SK-N-SH treated with all-trans-retinoic acid at 6 μM for 48 hours (cell line): ENCODE data around the gene GPSM1.

Source experiments
- ATAC-seq: fragments of 200-7000 bp; cut with Tn5 transposase; 3 replicates; pipeline ENCODE4 v1.9.1; 2020; ENCODE audit warnings: mild to moderate bottlenecking, moderate library complexity
- ARNTL ChIP-seq: fragments of 450-650 bp; formaldehyde crosslinking; IDR thresholded peaks from 2 replicates; pipeline ENCODE4 v1.5.0; 2020; ENCODE audit warnings: low read depth, mild to moderate bottlenecking, moderate library complexity, borderline replicate concordance
- BACH2 ChIP-seq: fragments of 250-450 bp; sonication (Bioruptor Pico); IDR thresholded peaks from 2 replicates; pipeline ENCODE4 v1.9.0; 2021; ENCODE audit warnings: mild to moderate bottlenecking, borderline replicate concordance
- CSDC2 ChIP-seq: fragments of 250-450 bp; sonication (Bioruptor Pico); IDR thresholded peaks from 2 replicates; pipeline ENCODE4 v1.5.0; 2020; ENCODE audit warnings: mild to moderate bottlenecking, moderate library complexity
- ESRRG ChIP-seq: fragments of 250-450 bp; sonication (Bioruptor Pico); IDR thresholded peaks from 2 replicates; pipeline ENCODE4 v1.6.1; 2021; ENCODE audit warnings: mild to moderate bottlenecking
- GLIS3 ChIP-seq: fragments of 250-450 bp; sonication (Bioruptor Pico); IDR thresholded peaks from 2 replicates; pipeline ENCODE4 v1.5.0; 2020; ENCODE audit warnings: mild to moderate bottlenecking, moderate library complexity
- ISL1 ChIP-seq: fragments of 250-450 bp; sonication (Bioruptor Pico); IDR thresholded peaks from 2 replicates; pipeline ENCODE4 v2.1.2; 2022; ENCODE audit warnings: mild to moderate bottlenecking, moderate library complexity
- OSR1 ChIP-seq: fragments of 250-450 bp; sonication (Bioruptor Pico); IDR thresholded peaks from 2 replicates; pipeline ENCODE4 v1.8.0; 2022; ENCODE audit warnings: moderate library complexity, mild to moderate bottlenecking, inconsistent platforms
- PPARA ChIP-seq: fragments of 250-450 bp; sonication (Bioruptor Pico); IDR thresholded peaks from 2 replicates; pipeline ENCODE4 v1.5.0; 2020; ENCODE audit warnings: mild to moderate bottlenecking, borderline replicate concordance
- RARB ChIP-seq: fragments of 250-450 bp; sonication (Bioruptor Pico); IDR thresholded peaks from 2 replicates; pipeline ENCODE4 v1.8.0; 2021; ENCODE audit warnings: mild to moderate bottlenecking, moderate library complexity
- SNAI2 ChIP-seq: fragments of 250-450 bp; sonication (Bioruptor Pico); IDR thresholded peaks from 2 replicates; pipeline ENCODE4 v1.5.0; 2020; ENCODE audit warnings: mild to moderate bottlenecking, moderate library complexity
- TCF4 ChIP-seq: fragments of 250-450 bp; sonication (Bioruptor Pico); IDR thresholded peaks from 2 replicates; pipeline ENCODE4 v1.8.0; 2021; ENCODE audit warnings: mild to moderate bottlenecking, moderate library complexity, borderline replicate concordance
- TOX ChIP-seq: fragments of 250-450 bp; sonication (Bioruptor Pico); IDR thresholded peaks from 2 replicates; pipeline ENCODE4 v1.8.0; 2021; ENCODE audit warnings: mild to moderate bottlenecking, moderate library complexity, borderline replicate concordance
- ZC3H10 ChIP-seq: fragments of 250-450 bp; sonication (Bioruptor Pico); IDR thresholded peaks from 2 replicates; pipeline ENCODE4 v1.5.1; 2021; ENCODE audit warnings: mild to moderate bottlenecking, moderate library complexity
- ZFP3 ChIP-seq: fragments of 250-450 bp; sonication (Bioruptor Pico); IDR thresholded peaks from 2 replicates; pipeline ENCODE4 v1.5.0; 2020; ENCODE audit warnings: mild to moderate bottlenecking, moderate library complexity
- ZFP30 ChIP-seq: fragments of 450-650 bp; formaldehyde crosslinking; IDR thresholded peaks from 2 replicates; pipeline ENCODE4 v1.5.0; 2022; ENCODE audit warnings: mild to moderate bottlenecking, moderate library complexity
- ZNF565 ChIP-seq: fragments of 450-650 bp; formaldehyde crosslinking; conservative IDR thresholded peaks from 2 replicates; pipeline ENCODE4 v1.5.0; 2020; ENCODE audit warnings: low read depth, mild to moderate bottlenecking, moderate library complexity
- ZNF70 ChIP-seq: fragments of 450-650 bp; formaldehyde crosslinking; IDR thresholded peaks from 2 replicates; pipeline ENCODE4 v1.5.0; 2020; ENCODE audit warnings: mild to moderate bottlenecking, moderate library complexity
- ZNF8 ChIP-seq: fragments of 450-650 bp; formaldehyde crosslinking; IDR thresholded peaks from 2 replicates; pipeline ENCODE4 v1.5.0; 2020; ENCODE audit warnings: mild to moderate bottlenecking, moderate library complexity
- TF ChIP-seq, protein P1 (sequence below): fragments of 250-450 bp; sonication (Bioruptor Pico); IDR thresholded peaks from 2 replicates; pipeline ENCODE4 v1.8.0; 2021; ENCODE audit warnings: low read depth, mild to moderate bottlenecking, moderate library complexity, borderline replicate concordance
- TF ChIP-seq, protein P2 (sequence below): fragments of 250-450 bp; sonication (Bioruptor Pico); IDR thresholded peaks from 2 replicates; pipeline ENCODE4 v1.5.0; 2020; ENCODE audit warnings: mild to moderate bottlenecking, moderate library complexity
- TF ChIP-seq, protein P3 (sequence below): fragments of 250-450 bp; sonication (Bioruptor Pico); IDR thresholded peaks from 2 replicates; pipeline ENCODE4 v1.5.1; 2020; ENCODE audit warnings: low read depth, mild to moderate bottlenecking, moderate library complexity
- TF ChIP-seq, protein P4 (sequence below): fragments of 250-450 bp; sonication (Bioruptor Pico); IDR thresholded peaks from 2 replicates; pipeline ENCODE4 v1.5.1; 2021; ENCODE audit warnings: mild to moderate bottlenecking, moderate library complexity

Gene GPSM1

DNA sequence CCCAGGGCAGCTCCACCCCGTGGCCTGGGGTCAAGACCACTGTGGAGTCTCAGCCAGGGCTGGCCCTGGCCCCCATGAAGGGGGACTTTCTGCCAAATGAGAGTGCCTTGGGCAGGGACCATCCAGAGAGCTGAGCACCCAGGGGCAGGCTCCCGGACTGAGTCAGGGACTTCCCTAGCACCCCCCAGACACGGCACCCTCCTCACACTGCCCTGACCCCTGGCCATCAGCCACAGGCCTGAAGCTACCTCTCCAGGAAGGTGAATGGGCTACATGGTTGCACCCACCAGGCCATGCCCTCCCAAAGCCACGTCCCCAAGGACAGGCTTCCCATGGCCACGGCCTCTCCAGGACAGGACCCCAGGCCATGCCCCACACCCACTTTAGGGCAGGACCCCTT, 32.9 kb upstream of the GPSM1 start (continued):
- TF ChIP-seq, protein P1, sequence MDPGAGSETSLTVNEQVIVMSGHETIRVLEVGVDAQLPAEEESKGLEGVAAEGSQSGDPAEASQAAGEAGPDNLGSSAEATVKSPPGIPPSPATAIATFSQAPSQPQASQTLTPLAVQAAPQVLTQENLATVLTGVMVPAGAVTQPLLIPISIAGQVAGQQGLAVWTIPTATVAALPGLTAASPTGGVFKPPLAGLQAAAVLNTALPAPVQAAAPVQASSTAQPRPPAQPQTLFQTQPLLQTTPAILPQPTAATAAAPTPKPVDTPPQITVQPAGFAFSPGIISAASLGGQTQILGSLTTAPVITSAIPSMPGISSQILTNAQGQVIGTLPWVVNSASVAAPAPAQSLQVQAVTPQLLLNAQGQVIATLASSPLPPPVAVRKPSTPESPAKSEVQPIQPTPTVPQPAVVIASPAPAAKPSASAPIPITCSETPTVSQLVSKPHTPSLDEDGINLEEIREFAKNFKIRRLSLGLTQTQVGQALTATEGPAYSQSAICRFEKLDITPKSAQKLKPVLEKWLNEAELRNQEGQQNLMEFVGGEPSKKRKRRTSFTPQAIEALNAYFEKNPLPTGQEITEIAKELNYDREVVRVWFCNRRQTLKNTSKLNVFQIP (CRISPR knock-in tag), result no peak
- TF ChIP-seq ZC3H10 (CRISPR knock-in tag), result no peak
- TF ChIP-seq ZFP30 (CRISPR knock-in tag), result no peak

DNA sequence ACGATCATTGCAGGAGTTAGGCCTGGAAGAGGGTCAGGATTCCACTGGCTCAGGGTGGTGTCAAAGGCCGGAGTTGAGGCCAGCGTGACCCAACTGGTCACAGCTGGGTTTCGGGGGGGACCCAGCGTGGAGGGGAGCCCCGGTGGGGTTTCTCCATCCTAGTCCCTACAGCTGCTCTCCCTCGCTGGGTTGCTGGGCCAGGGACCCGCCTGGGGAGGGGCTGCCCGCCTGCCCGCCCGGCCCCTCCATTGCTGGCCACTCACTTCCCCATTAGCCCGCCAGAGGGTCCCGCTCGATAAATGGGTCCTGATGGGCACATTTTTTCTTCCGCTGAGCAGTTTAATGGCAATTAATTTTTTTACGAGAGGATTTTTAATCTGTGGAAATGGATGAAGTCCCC, 32.3 kb upstream of the GPSM1 start:
- TF ChIP-seq ZC3H10 (CRISPR knock-in tag), result no peak
- no peak for TF ChIP-seq RARB
- TF ChIP-seq, protein P2, sequence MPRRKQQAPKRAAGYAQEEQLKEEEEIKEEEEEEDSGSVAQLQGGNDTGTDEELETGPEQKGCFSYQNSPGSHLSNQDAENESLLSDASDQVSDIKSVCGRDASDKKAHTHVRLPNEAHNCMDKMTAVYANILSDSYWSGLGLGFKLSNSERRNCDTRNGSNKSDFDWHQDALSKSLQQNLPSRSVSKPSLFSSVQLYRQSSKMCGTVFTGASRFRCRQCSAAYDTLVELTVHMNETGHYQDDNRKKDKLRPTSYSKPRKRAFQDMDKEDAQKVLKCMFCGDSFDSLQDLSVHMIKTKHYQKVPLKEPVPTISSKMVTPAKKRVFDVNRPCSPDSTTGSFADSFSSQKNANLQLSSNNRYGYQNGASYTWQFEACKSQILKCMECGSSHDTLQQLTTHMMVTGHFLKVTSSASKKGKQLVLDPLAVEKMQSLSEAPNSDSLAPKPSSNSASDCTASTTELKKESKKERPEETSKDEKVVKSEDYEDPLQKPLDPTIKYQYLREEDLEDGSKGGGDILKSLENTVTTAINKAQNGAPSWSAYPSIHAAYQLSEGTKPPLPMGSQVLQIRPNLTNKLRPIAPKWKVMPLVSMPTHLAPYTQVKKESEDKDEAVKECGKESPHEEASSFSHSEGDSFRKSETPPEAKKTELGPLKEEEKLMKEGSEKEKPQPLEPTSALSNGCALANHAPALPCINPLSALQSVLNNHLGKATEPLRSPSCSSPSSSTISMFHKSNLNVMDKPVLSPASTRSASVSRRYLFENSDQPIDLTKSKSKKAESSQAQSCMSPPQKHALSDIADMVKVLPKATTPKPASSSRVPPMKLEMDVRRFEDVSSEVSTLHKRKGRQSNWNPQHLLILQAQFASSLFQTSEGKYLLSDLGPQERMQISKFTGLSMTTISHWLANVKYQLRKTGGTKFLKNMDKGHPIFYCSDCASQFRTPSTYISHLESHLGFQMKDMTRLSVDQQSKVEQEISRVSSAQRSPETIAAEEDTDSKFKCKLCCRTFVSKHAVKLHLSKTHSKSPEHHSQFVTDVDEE (CRISPR knock-in tag), result no peak
- TF ChIP-seq ESRRG (CRISPR knock-in tag), result no peak
- TF ChIP-seq PPARA (CRISPR knock-in tag), result no peak
- TF ChIP-seq TOX (CRISPR knock-in tag), result no peak
- TF ChIP-seq GLIS3 (CRISPR knock-in tag), result no peak
- TF ChIP-seq ZFP3 (CRISPR knock-in tag), result no peak
- TF ChIP-seq ZNF8 (CRISPR knock-in tag), result no peak
- no peak for TF ChIP-seq ZNF70 (CRISPR knock-in tag)
- no peak for TF ChIP-seq CSDC2 (CRISPR knock-in tag)
- TF ChIP-seq ARNTL, result no peak
- TF ChIP-seq SNAI2 (CRISPR knock-in tag), result no peak
- no peak for TF ChIP-seq ZNF565 (CRISPR knock-in tag)
- TF ChIP-seq ZFP30 (CRISPR knock-in tag), result no peak
- ATAC-seq, result no peak

DNA sequence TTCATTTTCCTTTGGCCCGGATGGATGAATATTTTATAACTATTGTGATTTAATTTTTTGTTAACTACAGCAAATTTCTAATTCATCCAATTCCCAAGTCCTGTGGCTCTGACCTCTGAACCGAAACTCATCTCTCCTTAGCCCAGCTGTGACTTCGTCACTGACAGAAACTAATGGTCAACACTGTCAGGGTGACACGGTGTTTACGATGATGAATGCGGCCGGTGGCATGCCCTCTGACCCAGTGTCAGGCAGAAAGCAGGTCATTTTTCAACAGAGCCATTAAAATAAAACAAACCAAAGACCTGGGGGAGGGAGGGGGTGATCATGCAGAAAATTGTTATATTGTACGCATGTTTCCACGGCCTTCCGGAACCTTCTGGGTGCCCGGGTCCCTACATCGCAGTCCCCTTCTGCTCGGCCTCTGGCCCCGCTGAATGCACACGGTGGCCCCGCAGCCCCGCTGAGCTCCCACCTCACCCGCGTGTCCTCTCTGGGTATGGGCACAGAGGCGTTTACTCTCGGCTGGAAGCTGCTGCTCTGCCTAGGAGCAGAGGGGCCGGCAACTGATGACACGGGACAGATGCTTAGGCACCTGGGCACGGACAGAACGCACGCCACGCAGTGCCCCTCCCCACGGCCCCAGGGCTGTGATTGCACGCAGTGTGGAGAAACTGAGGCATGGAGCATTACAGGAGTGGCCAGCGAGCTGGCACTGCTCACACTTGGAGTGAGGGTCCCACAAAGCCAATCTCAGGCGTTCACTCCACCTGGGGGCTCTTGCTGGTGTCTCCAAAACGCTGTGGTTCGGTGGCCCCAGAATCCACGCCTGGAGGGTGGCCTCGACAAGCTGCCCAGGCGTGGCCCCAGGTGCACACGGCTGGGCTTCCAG, 31.6 kb upstream of the GPSM1 start:
- no peak for ATAC-seq
- no peak for TF ChIP-seq ZNF70 (CRISPR knock-in tag)
- TF ChIP-seq, protein P3, sequence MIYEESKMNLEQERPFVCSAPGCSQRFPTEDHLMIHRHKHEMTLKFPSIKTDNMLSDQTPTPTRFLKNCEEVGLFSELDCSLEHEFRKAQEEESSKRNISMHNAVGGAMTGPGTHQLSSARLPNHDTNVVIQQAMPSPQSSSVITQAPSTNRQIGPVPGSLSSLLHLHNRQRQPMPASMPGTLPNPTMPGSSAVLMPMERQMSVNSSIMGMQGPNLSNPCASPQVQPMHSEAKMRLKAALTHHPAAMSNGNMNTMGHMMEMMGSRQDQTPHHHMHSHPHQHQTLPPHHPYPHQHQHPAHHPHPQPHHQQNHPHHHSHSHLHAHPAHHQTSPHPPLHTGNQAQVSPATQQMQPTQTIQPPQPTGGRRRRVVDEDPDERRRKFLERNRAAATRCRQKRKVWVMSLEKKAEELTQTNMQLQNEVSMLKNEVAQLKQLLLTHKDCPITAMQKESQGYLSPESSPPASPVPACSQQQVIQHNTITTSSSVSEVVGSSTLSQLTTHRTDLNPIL, result no peak
- no peak for TF ChIP-seq ZC3H10 (CRISPR knock-in tag)
- no peak for TF ChIP-seq TCF4
- TF ChIP-seq ISL1 (CRISPR knock-in tag), result no peak
- no peak for TF ChIP-seq ESRRG (CRISPR knock-in tag)
- TF ChIP-seq CSDC2 (CRISPR knock-in tag), result no peak
- no peak for TF ChIP-seq PPARA (CRISPR knock-in tag)
- no peak for TF ChIP-seq BACH2
- TF ChIP-seq, protein P2 (CRISPR knock-in tag), result no peak
- TF ChIP-seq ZNF565 (CRISPR knock-in tag), result no peak
- TF ChIP-seq, protein P4, sequence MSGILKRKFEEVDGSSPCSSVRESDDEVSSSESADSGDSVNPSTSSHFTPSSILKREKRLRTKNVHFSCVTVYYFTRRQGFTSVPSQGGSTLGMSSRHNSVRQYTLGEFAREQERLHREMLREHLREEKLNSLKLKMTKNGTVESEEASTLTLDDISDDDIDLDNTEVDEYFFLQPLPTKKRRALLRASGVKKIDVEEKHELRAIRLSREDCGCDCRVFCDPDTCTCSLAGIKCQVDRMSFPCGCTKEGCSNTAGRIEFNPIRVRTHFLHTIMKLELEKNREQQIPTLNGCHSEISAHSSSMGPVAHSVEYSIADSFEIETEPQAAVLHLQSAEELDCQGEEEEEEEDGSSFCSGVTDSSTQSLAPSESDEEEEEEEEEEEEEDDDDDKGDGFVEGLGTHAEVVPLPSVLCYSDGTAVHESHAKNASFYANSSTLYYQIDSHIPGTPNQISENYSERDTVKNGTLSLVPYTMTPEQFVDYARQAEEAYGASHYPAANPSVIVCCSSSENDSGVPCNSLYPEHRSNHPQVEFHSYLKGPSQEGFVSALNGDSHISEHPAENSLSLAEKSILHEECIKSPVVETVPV (CRISPR knock-in tag), result no peak
- no peak for TF ChIP-seq ZNF8 (CRISPR knock-in tag)
- no peak for TF ChIP-seq ZFP30 (CRISPR knock-in tag)
- no peak for TF ChIP-seq GLIS3 (CRISPR knock-in tag)
- no peak for TF ChIP-seq OSR1 (CRISPR knock-in tag)
- TF ChIP-seq TOX (CRISPR knock-in tag), result no peak
- TF ChIP-seq ZFP3 (CRISPR knock-in tag), result no peak
- TF ChIP-seq ARNTL, result no peak
- no peak for TF ChIP-seq SNAI2 (CRISPR knock-in tag)
